Vagina (tissue), 2 donors: Measurements from ENCODE around the gene OTUD4.

ENCODE experiments used
- POLR2A ChIP-seq, 2 donors: fragments of 450-650 bp; IDR thresholded peaks; one replicate each; pipeline ENCODE4 v1.6.1; 2017; ENCODE audit warnings: antibody characterized with exemption in 2 of 2, mild to moderate bottlenecking in 2 of 2, moderate library complexity in 2 of 2
- TF ChIP-seq, protein P1 (sequence below), 3 experiments: fragments of 450-650 bp in 2 of 3; fragments of 200-600 bp in 1 of 3; sonication (generic) in 1 of 3; IDR thresholded peaks; one replicate each; pipeline ENCODE4 v1.5.1; 2017 to 2019; ENCODE audit warnings: antibody characterized with exemption in 3 of 3, mild to moderate bottlenecking in 2 of 3, moderate library complexity in 2 of 3

DNA sequence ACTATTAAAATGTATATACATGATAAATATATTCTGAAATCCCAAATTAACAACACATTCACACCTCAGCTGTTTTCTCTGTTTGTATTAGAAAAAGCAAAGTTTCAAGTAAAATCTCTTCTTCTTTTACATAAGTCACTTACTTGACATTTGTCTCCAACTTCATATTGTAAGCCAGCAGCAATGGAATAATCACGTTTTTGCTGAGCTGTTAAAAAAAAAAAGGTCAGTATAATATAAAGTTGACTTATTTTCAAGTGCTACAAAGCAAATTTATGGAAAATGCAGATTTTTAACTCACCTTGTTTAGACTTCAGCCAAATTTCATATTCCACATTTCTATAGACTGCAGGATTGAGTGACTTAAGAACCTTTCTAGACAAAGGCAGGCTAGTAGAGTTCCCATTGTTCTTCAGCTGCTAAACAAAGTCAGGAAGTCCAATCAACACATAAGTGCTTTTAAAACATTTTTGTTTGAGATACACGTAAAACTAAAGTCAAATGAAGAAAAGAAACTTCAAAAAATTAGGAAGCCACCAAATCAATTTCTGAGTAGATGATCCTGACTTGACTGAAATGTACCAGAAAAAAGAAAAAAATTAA is 25.0 kb downstream of the OTUD4 start:
- TF ChIP-seq, protein P1, sequence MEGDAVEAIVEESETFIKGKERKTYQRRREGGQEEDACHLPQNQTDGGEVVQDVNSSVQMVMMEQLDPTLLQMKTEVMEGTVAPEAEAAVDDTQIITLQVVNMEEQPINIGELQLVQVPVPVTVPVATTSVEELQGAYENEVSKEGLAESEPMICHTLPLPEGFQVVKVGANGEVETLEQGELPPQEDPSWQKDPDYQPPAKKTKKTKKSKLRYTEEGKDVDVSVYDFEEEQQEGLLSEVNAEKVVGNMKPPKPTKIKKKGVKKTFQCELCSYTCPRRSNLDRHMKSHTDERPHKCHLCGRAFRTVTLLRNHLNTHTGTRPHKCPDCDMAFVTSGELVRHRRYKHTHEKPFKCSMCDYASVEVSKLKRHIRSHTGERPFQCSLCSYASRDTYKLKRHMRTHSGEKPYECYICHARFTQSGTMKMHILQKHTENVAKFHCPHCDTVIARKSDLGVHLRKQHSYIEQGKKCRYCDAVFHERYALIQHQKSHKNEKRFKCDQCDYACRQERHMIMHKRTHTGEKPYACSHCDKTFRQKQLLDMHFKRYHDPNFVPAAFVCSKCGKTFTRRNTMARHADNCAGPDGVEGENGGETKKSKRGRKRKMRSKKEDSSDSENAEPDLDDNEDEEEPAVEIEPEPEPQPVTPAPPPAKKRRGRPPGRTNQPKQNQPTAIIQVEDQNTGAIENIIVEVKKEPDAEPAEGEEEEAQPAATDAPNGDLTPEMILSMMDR (IDR thresholded peaks at IDR 0.05) = no peak
- no peak for TF ChIP-seq POLR2A (IDR thresholded peaks at IDR 0.05)
